Hepatocyte (in vitro differentiated cells): ENCODE data around the gene ZNF581.

ENCODE experiments used
- EZH2 ChIP-seq: fragments of 200-600 bp; sonication (generic); IDR thresholded peaks from 2 replicates; pipeline ENCODE4 v1.6.1; 2016; ENCODE audit warnings: antibody characterized with exemption, mild to moderate bottlenecking, borderline replicate concordance
- EZH2phosphoT487 ChIP-seq: fragments of 200-600 bp; sonication (generic); IDR thresholded peaks from one replicate; pipeline ENCODE4 v1.6.1; 2018; ENCODE audit warnings: antibody characterized with exemption, mild to moderate bottlenecking, low read depth, moderate library complexity; ENCODE audit not compliant: unreplicated experiment, severe bottlenecking
- TF ChIP-seq, protein P1 (sequence below): fragments of 200-600 bp; sonication (generic); IDR thresholded peaks from 2 replicates; pipeline ENCODE4 v1.5.1; 2016; ENCODE audit warnings: antibody characterized with exemption, mild to moderate bottlenecking; ENCODE audit not compliant: poor library complexity

DNA sequence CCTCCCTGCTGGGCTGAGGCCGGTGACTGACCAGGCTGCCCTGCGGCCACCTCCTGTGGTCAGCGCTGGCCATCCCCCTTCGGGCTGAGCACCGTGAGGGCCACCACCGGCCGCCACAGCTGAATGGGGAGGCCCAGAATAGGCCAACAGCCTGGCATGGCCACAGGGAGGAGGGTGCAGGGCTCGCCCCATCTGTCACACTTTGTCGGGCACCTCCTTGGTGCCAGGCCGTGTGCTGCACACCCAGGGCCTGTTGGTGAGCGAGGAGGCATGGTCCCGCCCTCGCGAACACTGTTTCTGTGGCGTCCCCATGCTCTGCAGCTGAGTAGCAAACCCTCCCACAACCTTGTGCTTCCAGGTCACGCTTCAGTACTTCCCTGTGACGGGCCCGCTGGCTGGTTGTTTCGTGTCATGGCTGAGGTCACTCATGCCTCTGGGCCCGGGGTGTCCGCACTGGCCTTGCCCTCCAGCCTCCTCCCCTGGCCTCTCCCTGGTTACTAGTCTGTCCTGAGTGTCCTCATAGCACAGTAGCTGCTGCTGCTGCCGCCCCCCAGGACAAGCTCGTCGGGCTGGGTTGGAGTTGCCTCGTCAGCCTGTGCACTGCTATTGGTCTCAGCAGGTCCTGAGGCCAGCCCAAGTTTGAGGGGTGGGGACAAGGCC lies 46.8 kb downstream of the ZNF581 start:
- TF ChIP-seq, protein P1, sequence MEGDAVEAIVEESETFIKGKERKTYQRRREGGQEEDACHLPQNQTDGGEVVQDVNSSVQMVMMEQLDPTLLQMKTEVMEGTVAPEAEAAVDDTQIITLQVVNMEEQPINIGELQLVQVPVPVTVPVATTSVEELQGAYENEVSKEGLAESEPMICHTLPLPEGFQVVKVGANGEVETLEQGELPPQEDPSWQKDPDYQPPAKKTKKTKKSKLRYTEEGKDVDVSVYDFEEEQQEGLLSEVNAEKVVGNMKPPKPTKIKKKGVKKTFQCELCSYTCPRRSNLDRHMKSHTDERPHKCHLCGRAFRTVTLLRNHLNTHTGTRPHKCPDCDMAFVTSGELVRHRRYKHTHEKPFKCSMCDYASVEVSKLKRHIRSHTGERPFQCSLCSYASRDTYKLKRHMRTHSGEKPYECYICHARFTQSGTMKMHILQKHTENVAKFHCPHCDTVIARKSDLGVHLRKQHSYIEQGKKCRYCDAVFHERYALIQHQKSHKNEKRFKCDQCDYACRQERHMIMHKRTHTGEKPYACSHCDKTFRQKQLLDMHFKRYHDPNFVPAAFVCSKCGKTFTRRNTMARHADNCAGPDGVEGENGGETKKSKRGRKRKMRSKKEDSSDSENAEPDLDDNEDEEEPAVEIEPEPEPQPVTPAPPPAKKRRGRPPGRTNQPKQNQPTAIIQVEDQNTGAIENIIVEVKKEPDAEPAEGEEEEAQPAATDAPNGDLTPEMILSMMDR: no peak
- TF ChIP-seq EZH2phosphoT487 (no peak), EZH2 (no peak)
